IMR-90 (cell line): Measurements from ENCODE around the gene CHPF. TPM values are rescaled to one million over a fixed set of nuclear protein-coding genes. Genes with fewer than 3 reads are reported as not detected.

Experiments used
- ATAC-seq: fragments of 200-7000 bp; cut with Tn5 transposase; 2 replicates; pipeline ENCODE4 v1.9.1; 2020; ENCODE audit warnings: low read depth, mild to moderate bottlenecking, moderate library complexity
- BruUV-seq: library from RNA; stranded (reverse); fragments of 400-500 nt; replicated peaks from 2 replicates; lab custom pipeline; 2021; lab: Mats Ljungman, UMichigan
- CTCF ChIA-PET: fragments of 300-600 bp; formaldehyde crosslinking; extraction: SDS; loops from one replicate; lab custom pipeline; 2021; ENCODE audit warnings: antibody characterized with exemption; lab: Yijun Ruan, JAX
- POLR2A ChIA-PET: fragments of 300-600 bp; sonication (Branson Sonifier 250); formaldehyde crosslinking; loops from one replicate; lab custom pipeline; 2022; ENCODE audit warnings: antibody characterized with exemption; ENCODE audit not compliant: unreplicated experiment; lab: Charles Lee
- DNase-seq: peaks from one replicate; pipeline ENCODE4 v3.0.0; 2013
- H2AFZ ChIP-seq: replicated peaks from 2 replicates; pipeline ENCODE3; 2013; ENCODE audit warnings: low read length, mild to moderate bottlenecking; ENCODE audit not compliant: poor library complexity
- H2AK5ac ChIP-seq: 2 replicates; pipeline ENCODE4 v1.6.1; 2013; ENCODE audit warnings: low read depth, low read length, inconsistent platforms
- H2AK9ac ChIP-seq: replicated peaks from 2 replicates; pipeline ENCODE3; 2013; ENCODE audit warnings: mild to moderate bottlenecking, low read depth, low read length, moderate library complexity; ENCODE audit not compliant: poor library complexity
- H2BK120ac ChIP-seq: 2 replicates; pipeline ENCODE4 v1.6.1; 2013; ENCODE audit warnings: low read depth, low read length, inconsistent platforms
- H2BK15ac ChIP-seq: 3 replicates; pipeline ENCODE4 v1.6.1; 2013; ENCODE audit warnings: low read depth, low read length, inconsistent platforms
- H2BK20ac ChIP-seq: 2 replicates; pipeline ENCODE4 v1.6.1; 2013; ENCODE audit warnings: low read depth, mild to moderate bottlenecking, inconsistent platforms, low read length, moderate library complexity
- H2BK5ac ChIP-seq: 2 replicates; pipeline ENCODE4 v1.6.1; 2013; ENCODE audit warnings: mild to moderate bottlenecking, low read depth, low read length, inconsistent platforms; ENCODE audit not compliant: poor library complexity, severe bottlenecking
- H3K14ac ChIP-seq: replicated peaks from 2 replicates; pipeline ENCODE4 v1.6.1; 2013; ENCODE audit warnings: low read depth, low read length, inconsistent platforms
- H3K18ac ChIP-seq: 2 replicates; pipeline ENCODE4 v1.6.1; 2013; ENCODE audit warnings: low read depth, low read length, control low read depth
- H3K23ac ChIP-seq: 2 replicates; pipeline ENCODE4 v1.6.1; 2013; ENCODE audit warnings: low read depth, low read length, inconsistent platforms
- H3K27ac ChIP-seq: 2 replicates; pipeline ENCODE4 v1.5.1; 2013; ENCODE audit warnings: mild to moderate bottlenecking, control low read depth, low read length; ENCODE audit not compliant: insufficient read depth
- H3K27me3 ChIP-seq: 2 replicates; pipeline ENCODE4 v1.6.1; 2013; ENCODE audit warnings: low read length; ENCODE audit not compliant: control insufficient read depth, insufficient read depth
- H3K36me3 ChIP-seq: 2 replicates; pipeline ENCODE4 v1.6.1; 2013; ENCODE audit warnings: low read length, mixed read lengths; ENCODE audit not compliant: control insufficient read depth, insufficient read depth
- H3K4ac ChIP-seq: 2 replicates; pipeline ENCODE4 v1.6.1; 2013; ENCODE audit warnings: low read depth, low read length, inconsistent platforms
- H3K4me1 ChIP-seq: 2 replicates; pipeline ENCODE4 v1.6.1; 2013; ENCODE audit warnings: low read length, mixed read lengths; ENCODE audit not compliant: control insufficient read depth, insufficient read depth
- H3K4me2 ChIP-seq: 2 replicates; pipeline ENCODE4 v1.6.1; 2013; ENCODE audit warnings: low read depth, mild to moderate bottlenecking, control low read depth, low read length, moderate library complexity
- H3K4me3 ChIP-seq: 2 replicates; pipeline ENCODE4 v1.5.1; 2013; ENCODE audit warnings: low read depth, mild to moderate bottlenecking, control low read depth, low read length, moderate library complexity; ENCODE audit not compliant: insufficient read depth
- H3K56ac ChIP-seq: 2 replicates; pipeline ENCODE4 v1.6.1; 2013; ENCODE audit warnings: low read length, inconsistent platforms; ENCODE audit not compliant: insufficient read depth; ENCODE audit errors: extremely low read depth
- H3K79me1 ChIP-seq, 2 experiments: 2 replicates each; pipeline ENCODE4 v1.6.1; 2013; ENCODE audit warnings: low read length in 2 of 2, inconsistent platforms in 1 of 2, low read depth in 1 of 2
- H3K9ac ChIP-seq: 2 replicates; pipeline ENCODE4 v1.6.1; 2013; ENCODE audit warnings: low read depth, low read length, control low read depth
- H3K9me1 ChIP-seq: 2 replicates; pipeline ENCODE4 v1.6.1; 2013; ENCODE audit warnings: low read length, inconsistent platforms; ENCODE audit not compliant: insufficient read depth
- H3K9me3 ChIP-seq: 2 replicates; pipeline ENCODE4 v1.6.1; 2013; ENCODE audit warnings: low read length; ENCODE audit not compliant: control insufficient read depth, insufficient read depth
- H4K20me1 ChIP-seq: 2 replicates; pipeline ENCODE4 v1.6.1; 2013; ENCODE audit warnings: low read length, inconsistent platforms; ENCODE audit not compliant: insufficient read depth
- H4K5ac ChIP-seq: 2 replicates; pipeline ENCODE4 v1.6.1; 2013; ENCODE audit warnings: mild to moderate bottlenecking, low read depth, low read length, control low read depth
- H4K8ac ChIP-seq, 2 experiments: 2 replicates each; pipeline ENCODE4 v1.6.1; 2013; ENCODE audit warnings: low read depth in 2 of 2, low read length in 2 of 2, control low read depth in 1 of 2, inconsistent platforms in 1 of 2
- H4K91ac ChIP-seq: 2 replicates; pipeline ENCODE4 v1.6.1; 2013; ENCODE audit warnings: low read depth, low read length, inconsistent platforms; ENCODE audit not compliant: insufficient read depth
- BHLHE40 ChIP-seq: fragments of 150-350 bp; IDR thresholded peaks from 2 replicates; pipeline ENCODE4 v1.6.1; 2016; ENCODE audit warnings: mild to moderate bottlenecking, low read depth, low read length
- CEBPB ChIP-seq: IDR thresholded peaks from 2 replicates; pipeline ENCODE4 v1.6.1; 2012; ENCODE audit warnings: low read depth, low read length, improper control_type of control experiment
- CHD1 ChIP-seq: IDR thresholded peaks from 2 replicates; pipeline ENCODE4 v1.6.1; 2012; ENCODE audit warnings: low read depth, low read length, improper control_type of control experiment
- FOS ChIP-seq: fragments of 150-350 bp; IDR thresholded peaks from 2 replicates; pipeline ENCODE4 v1.6.1; 2016; ENCODE audit warnings: low read depth, low read length
- MAFK ChIP-seq: IDR thresholded peaks from 2 replicates; pipeline ENCODE4 v1.6.1; 2012; ENCODE audit warnings: low read depth, low read length, improper control_type of control experiment
- MAZ ChIP-seq: IDR thresholded peaks from 2 replicates; pipeline ENCODE4 v1.6.1; 2012; ENCODE audit warnings: low read depth, mild to moderate bottlenecking, low read length, improper control_type of control experiment, moderate library complexity, borderline replicate concordance
- MXI1 ChIP-seq: IDR thresholded peaks from 2 replicates; pipeline ENCODE4 v1.6.1; 2012; ENCODE audit warnings: low read depth, mild to moderate bottlenecking, low read length, moderate library complexity, borderline replicate concordance
- NFE2L2 ChIP-seq: fragments of 150-350 bp; IDR thresholded peaks from 2 replicates; pipeline ENCODE4 v1.6.1; 2016; ENCODE audit warnings: low read depth, mild to moderate bottlenecking, low read length
- RAD21 ChIP-seq: IDR thresholded peaks from 2 replicates; pipeline ENCODE4 v1.6.1; 2012; ENCODE audit warnings: low read length, improper control_type of control experiment
- RCOR1 ChIP-seq: IDR thresholded peaks from 2 replicates; pipeline ENCODE4 v1.6.1; 2012; ENCODE audit warnings: mild to moderate bottlenecking, low read length, improper control_type of control experiment; ENCODE audit not compliant: insufficient replicate concordance
- RFX5 ChIP-seq: IDR thresholded peaks from 2 replicates; pipeline ENCODE4 v1.8.0; 2012; ENCODE audit warnings: low read depth, mild to moderate bottlenecking, low read length, moderate library complexity
- SMC3 ChIP-seq: fragments of 150-350 bp; IDR thresholded peaks from 2 replicates; pipeline ENCODE4 v1.6.1; 2016; ENCODE audit warnings: low read depth, mild to moderate bottlenecking, antibody characterized with exemption, low read length, moderate library complexity
- WGBS, 2 experiments: methylation state at CpG; one replicate each; pipeline versions ENCODE4 v1.1.5 to v1.1.7; 2013; ENCODE audit warnings: missing lambda C conversion rate in 2 of 2; ENCODE audit not compliant: insufficient read length in 1 of 2; ENCODE audit errors: extremely low coverage in 2 of 2; 5-methylcytosine and 5-hydroxymethylcytosine counted together
- dilution Hi-C: fragments of 300-500 bp; cut with HindIII; formaldehyde crosslinking; loops from one replicate; pipeline ENCODE4 v1.14.3; 2018; ENCODE audit warnings: low sequenced_read_pairs; ENCODE audit not compliant: unreplicated experiment
- in situ Hi-C: fragments of 300-500 bp; cut with MboI; formaldehyde crosslinking; loops from 3 replicates; pipeline ENCODE4 v1.14.3; 2019; ENCODE audit warnings: low sequenced_read_pairs, inconsistent platforms, mixed read lengths
- intact Hi-C: fragments of 100-400 bp; cut with micrococcal nuclease; formaldehyde crosslinking; loops from 2 replicates; pipeline ENCODE4 v1.10.0; 2022
- polyA plus RNA-seq, 3 experiments: library from polyadenylated mRNA; depleted of rRNA; stranded (reverse); fragments of >200 nt; gene quantifications; 2 replicates each; pipeline ENCODE4 v1.2.3, GENCODE V29; 2012; ENCODE audit warnings: low replicate concordance in 1 of 3
- total RNA-seq: library from RNA; depleted of rRNA; stranded (reverse); fragments of >200 nt; gene quantifications from 2 replicates; pipeline ENCODE4 v1.2.3, GENCODE V29; 2012
- TF ChIP-seq, protein P1 (sequence below): conservative IDR thresholded peaks from 2 replicates; pipeline ENCODE4 v1.5.1; 2012; ENCODE audit warnings: mild to moderate bottlenecking, low read depth, low read length, improper control_type of control experiment
- TF ChIP-seq, protein P2 (sequence below): fragments of 150-350 bp; IDR thresholded peaks from 2 replicates; pipeline ENCODE4 v1.6.1; 2017; ENCODE audit warnings: mild to moderate bottlenecking, antibody characterized with exemption, low read length, low read depth

Gene CHPF
- total and polyA plus RNA-seq, 2 of the 4 experiments (the other 2 are of a cell fraction): 24.0 to 115 TPM

DNA sequence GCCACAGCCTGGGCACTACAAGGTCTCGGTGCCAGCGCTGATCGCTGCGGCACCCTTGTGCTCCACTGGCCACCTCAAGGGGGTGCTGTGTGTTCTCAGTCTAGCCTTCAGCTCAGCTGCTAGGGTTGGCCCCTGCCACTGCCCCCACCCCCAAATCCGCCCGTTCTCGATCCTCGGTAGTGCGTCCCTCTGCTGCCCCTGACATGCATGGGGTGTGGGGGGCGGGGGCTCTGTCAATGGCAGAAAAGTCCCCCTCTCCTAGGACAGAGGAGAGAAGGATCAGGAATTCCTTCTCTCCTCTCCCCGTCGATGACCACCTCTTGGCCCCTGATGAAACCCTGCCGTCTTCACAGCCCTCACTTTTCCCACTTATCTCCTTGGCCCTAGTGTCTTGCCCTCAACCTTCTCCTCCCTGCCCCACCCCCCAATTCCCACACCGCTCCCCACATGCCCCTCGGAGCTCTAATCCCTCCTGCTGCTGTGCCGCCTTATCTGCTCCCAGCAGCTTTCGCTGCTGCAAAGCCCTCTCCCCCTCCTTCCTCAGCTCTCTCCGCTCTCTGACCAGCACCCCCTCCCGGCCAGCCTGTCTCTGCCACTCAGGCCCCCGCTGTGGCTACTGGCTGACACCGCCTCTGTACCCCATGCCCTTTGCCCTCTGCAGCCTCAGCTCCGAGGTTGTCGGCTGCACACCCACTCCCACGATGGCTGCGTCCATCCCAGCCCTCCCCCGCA lies 33.7 kb downstream of the CHPF start:
- Histone ChIP-seq H3K14ac (no peak overlapping the region), H3K27ac (no peak overlapping the region), H3K4me1 (peaks cover 8% of the 10 kb centered on the region; the same call in 1 of the 2 replicates), H3K36me3 (peaks cover 22% of the 10 kb centered on the region), H3K79me1 (no peaks in the 10 kb centered on the region), H2AK5ac (no peak overlapping the region), H3K27me3 (peaks cover 46% of the 10 kb centered on the region), H3K9ac (peak overlapping the region; percentile 25; the same call in 1 of the 2 replicates), H3K23ac (no peak overlapping the region), H4K91ac (no peak overlapping the region), H4K20me1 (no peaks in the 10 kb centered on the region), H3K4me3 (peak overlapping the region; percentile 26), H3K4me2 (peak overlapping the region; percentile 75), H3K9me1 (no peaks in the 10 kb centered on the region), H2AFZ (peak overlapping the region; percentile 75), H4K8ac (no peak overlapping the region; a peak in 1 of 4 replicates), H3K4ac (no peak overlapping the region), H4K5ac (no peak overlapping the region), H2BK20ac (no peak overlapping the region), H2BK120ac (no peak overlapping the region), H3K9me3 (no peaks in the 10 kb centered on the region), H3K56ac (no peak overlapping the region), H2BK5ac (no peak overlapping the region), H2AK9ac (peak overlapping the region; percentile 85), H3K18ac (no peak overlapping the region), H2BK15ac (no peak overlapping the region)
- POLR2A ChIA-PET: interaction anchor here (0.8 kb wide), 1 partner anchor 11 kb away, joined by 4 read pairs; the partner anchor contains the start of gene GMPPA
- dilution Hi-C loops (no loop called here), in situ Hi-C loops (no loop called here), intact Hi-C loops (loop anchor here (1.0 kb wide), 1 partner anchor 20 kb away; no protein-coding TSS in a partner anchor)
- WGBS, 2 experiments: 10% methylated on average over 6 of the region's 26 CpGs; no CpG with 5 or more reads in 1 of the 2 experiments
- TF ChIP-seq, protein P1, sequence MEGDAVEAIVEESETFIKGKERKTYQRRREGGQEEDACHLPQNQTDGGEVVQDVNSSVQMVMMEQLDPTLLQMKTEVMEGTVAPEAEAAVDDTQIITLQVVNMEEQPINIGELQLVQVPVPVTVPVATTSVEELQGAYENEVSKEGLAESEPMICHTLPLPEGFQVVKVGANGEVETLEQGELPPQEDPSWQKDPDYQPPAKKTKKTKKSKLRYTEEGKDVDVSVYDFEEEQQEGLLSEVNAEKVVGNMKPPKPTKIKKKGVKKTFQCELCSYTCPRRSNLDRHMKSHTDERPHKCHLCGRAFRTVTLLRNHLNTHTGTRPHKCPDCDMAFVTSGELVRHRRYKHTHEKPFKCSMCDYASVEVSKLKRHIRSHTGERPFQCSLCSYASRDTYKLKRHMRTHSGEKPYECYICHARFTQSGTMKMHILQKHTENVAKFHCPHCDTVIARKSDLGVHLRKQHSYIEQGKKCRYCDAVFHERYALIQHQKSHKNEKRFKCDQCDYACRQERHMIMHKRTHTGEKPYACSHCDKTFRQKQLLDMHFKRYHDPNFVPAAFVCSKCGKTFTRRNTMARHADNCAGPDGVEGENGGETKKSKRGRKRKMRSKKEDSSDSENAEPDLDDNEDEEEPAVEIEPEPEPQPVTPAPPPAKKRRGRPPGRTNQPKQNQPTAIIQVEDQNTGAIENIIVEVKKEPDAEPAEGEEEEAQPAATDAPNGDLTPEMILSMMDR: peak; percentile 67
- TF ChIP-seq RAD21 (peak; percentile 42), CHD1 (no peak), BHLHE40 (no peak), CEBPB (no peak), RFX5 (no peak), MXI1 (no peak), RCOR1 (no peak), MAZ (peak; percentile 70; the same call in 1 of the 2 replicates), NFE2L2 (no peak), MAFK (no peak), FOS (no peak), SMC3 (peak; percentile 30)
- TF ChIP-seq, protein P2, sequence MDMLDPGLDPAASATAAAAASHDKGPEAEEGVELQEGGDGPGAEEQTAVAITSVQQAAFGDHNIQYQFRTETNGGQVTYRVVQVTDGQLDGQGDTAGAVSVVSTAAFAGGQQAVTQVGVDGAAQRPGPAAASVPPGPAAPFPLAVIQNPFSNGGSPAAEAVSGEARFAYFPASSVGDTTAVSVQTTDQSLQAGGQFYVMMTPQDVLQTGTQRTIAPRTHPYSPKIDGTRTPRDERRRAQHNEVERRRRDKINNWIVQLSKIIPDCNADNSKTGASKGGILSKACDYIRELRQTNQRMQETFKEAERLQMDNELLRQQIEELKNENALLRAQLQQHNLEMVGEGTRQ: no peak
- DNase-seq: peak; percentile 45
- peak; percentile 85 for ATAC-seq
- CTCF ChIA-PET: interaction anchor here (0.7 to 2.0 kb wide), 11 partner anchors 9 to 107 kb away, joined by 3 to 28 read pairs (median 5); partner anchors contain the start of gene GMPPA
- no TSS peak for BruUV-seq
